Endothelial cell of umbilical vein (primary cell): ENCODE data around the gene NR2F2. TPM values are rescaled to one million over a fixed set of nuclear protein-coding genes. Genes with fewer than 3 reads are reported as not detected.

Experiments used
- BruUV-seq: library from RNA; stranded (reverse); fragments of 400-500 nt; replicated peaks from 2 replicates; lab custom pipeline; 2021; lab: Mats Ljungman, UMichigan
- CTCF ChIA-PET: fragments of 300-600, 350-600 bp; sonication (Branson Sonifier 250); formaldehyde crosslinking; loops from one replicate; lab custom pipeline; 2021; ENCODE audit warnings: antibody characterized with exemption, inconsistent platforms; lab: Charles Lee
- POLR2A ChIA-PET: fragments of 300-600, 350-600 bp; sonication (Branson Sonifier 250); formaldehyde crosslinking; loops from one replicate; lab custom pipeline; 2021; ENCODE audit warnings: antibody characterized with exemption, inconsistent platforms; lab: Charles Lee
- DNase-seq: peaks from one replicate; pipeline ENCODE4 v3.0.0-alpha.2; 2011; ENCODE audit warnings: low read depth, low spot score
- FAIRE-seq: peaks from 2 replicates; lab custom pipeline; 2011; peaks lifted over from hg19 to GRCh38; lab: Jason Lieb, UNC
- H2AFZ ChIP-seq: 2 replicates; pipeline ENCODE4 v1.6.0; 2012; ENCODE audit warnings: low read depth, low read length, control low read depth, inconsistent platforms
- H3K27ac ChIP-seq: 2 replicates; pipeline ENCODE4 v1.5.1; 2011; ENCODE audit warnings: low read depth, mild to moderate bottlenecking, control low read depth, low read length, moderate library complexity; ENCODE audit not compliant: insufficient read depth
- H3K27me3 ChIP-seq, 2 experiments: 2 replicates each; pipeline versions ENCODE4 v1.6.0 to v1.6.1; 2011; ENCODE audit warnings: low read length in 2 of 2, mixed read lengths in 1 of 2; ENCODE audit not compliant: control insufficient read depth in 2 of 2, insufficient read depth in 2 of 2
- H3K36me3 ChIP-seq, 2 experiments: 2 replicates in 1 of 2; 3 replicates in 1 of 2; pipeline ENCODE4 v1.5.1; 2011; ENCODE audit warnings: low read length in 2 of 2, mild to moderate bottlenecking in 1 of 2, moderate library complexity in 1 of 2; ENCODE audit not compliant: control insufficient read depth in 2 of 2, insufficient read depth in 2 of 2; ENCODE audit errors: extremely low read depth in 1 of 2
- H3K4me1 ChIP-seq: 3 replicates; pipeline ENCODE4 v1.5.1; 2011; ENCODE audit warnings: mild to moderate bottlenecking, low read length; ENCODE audit not compliant: control insufficient read depth, insufficient read depth; ENCODE audit errors: extremely low read depth
- H3K4me2 ChIP-seq: 2 replicates; pipeline ENCODE4 v1.6.1; 2011; ENCODE audit warnings: low read length, control low read depth, mixed read lengths; ENCODE audit not compliant: insufficient read depth
- H3K4me3 ChIP-seq, 3 experiments: fragments of 200-600 bp in 1 of 3; sonication (generic), shearing (Covaris generic) in 1 of 3; replicated peaks in 1 of 3; 2 replicates each; pipeline ENCODE4 v1.5.1; 2011 to 2016; ENCODE audit warnings: control low read depth in 3 of 3, low read length in 3 of 3, mild to moderate bottlenecking in 2 of 3, inconsistent platforms in 1 of 3, low read depth in 1 of 3, moderate library complexity in 1 of 3; ENCODE audit not compliant: insufficient read depth in 1 of 3
- H3K79me2 ChIP-seq: 2 replicates; pipeline ENCODE4 v1.6.0; 2012; ENCODE audit warnings: low read length, inconsistent platforms; ENCODE audit not compliant: control insufficient read depth, insufficient read depth
- H3K9ac ChIP-seq: replicated peaks from 2 replicates; pipeline ENCODE3; 2011; ENCODE audit warnings: low read length, control low read depth; ENCODE audit not compliant: insufficient read depth; ENCODE audit errors: extremely low read depth
- H3K9me1 ChIP-seq: replicated peaks from 3 replicates; pipeline ENCODE4 v1.6.0; 2011; ENCODE audit warnings: mild to moderate bottlenecking, low read length; ENCODE audit not compliant: control insufficient read depth, insufficient read depth; ENCODE audit errors: extremely low read depth
- H3K9me3 ChIP-seq: replicated peaks from 2 replicates; pipeline ENCODE4 v1.5.1; 2012; ENCODE audit warnings: low read length, inconsistent platforms; ENCODE audit not compliant: control insufficient read depth, insufficient read depth
- H4K20me1 ChIP-seq: replicated peaks from 2 replicates; pipeline ENCODE3; 2011; ENCODE audit warnings: mild to moderate bottlenecking, low read length; ENCODE audit not compliant: control insufficient read depth, insufficient read depth; ENCODE audit errors: extremely low read depth
- CTCF ChIP-seq, 2 donors: IDR thresholded peaks; 1 replicate in 1 of 2; 2 replicates in 1 of 2; pipeline ENCODE4 v1.5.1; 2011; ENCODE audit warnings: low read length in 2 of 2, mild to moderate bottlenecking in 2 of 2, moderate library complexity in 2 of 2, control low read depth in 1 of 2, inconsistent platforms in 1 of 2, low read depth in 1 of 2; ENCODE audit not compliant: insufficient read depth in 1 of 2; ENCODE audit errors: extremely low read depth in 1 of 2
- EZH2 ChIP-seq: IDR thresholded peaks from 2 replicates; pipeline ENCODE4 v1.6.1; 2012; ENCODE audit warnings: borderline replicate concordance, low read depth, mild to moderate bottlenecking, moderate library complexity, low read length, inconsistent platforms; ENCODE audit not compliant: severe bottlenecking
- FOS ChIP-seq: IDR thresholded peaks from 2 replicates; pipeline ENCODE4 v1.6.1; 2011; ENCODE audit warnings: mild to moderate bottlenecking, low read length, moderate library complexity, borderline replicate concordance; ENCODE audit not compliant: insufficient read depth
- GATA2 ChIP-seq: IDR thresholded peaks from 2 replicates; pipeline ENCODE4 v1.7.0; 2011; ENCODE audit warnings: low read depth, mild to moderate bottlenecking, moderate library complexity, mixed read lengths, low read length; ENCODE audit not compliant: insufficient read length, insufficient read depth
- JUN ChIP-seq: IDR thresholded peaks from 2 replicates; pipeline ENCODE4 v1.6.1; 2011; ENCODE audit warnings: borderline replicate concordance, low read depth; ENCODE audit not compliant: insufficient read length, insufficient read depth
- MAX ChIP-seq: IDR thresholded peaks from 2 replicates; pipeline ENCODE4 v1.6.1; 2011; ENCODE audit not compliant: insufficient read depth, insufficient read length
- MYC ChIP-seq: IDR thresholded peaks from one replicate; pipeline ENCODE4 v1.6.1; 2011; ENCODE audit warnings: mild to moderate bottlenecking, low read depth, low read length
- POLR2A ChIP-seq: IDR thresholded peaks from 2 replicates; pipeline ENCODE4 v1.6.1; 2012; ENCODE audit warnings: low read depth, mild to moderate bottlenecking, control low read depth, low read length
- POLR2AphosphoS5 ChIP-seq: IDR thresholded peaks from 2 replicates; pipeline ENCODE4 v1.6.1; 2012; ENCODE audit warnings: low read depth, mild to moderate bottlenecking, control low read depth, low read length, moderate library complexity; ENCODE audit not compliant: insufficient read depth
- dilution Hi-C: fragments of 300-500 bp; cut with MboI; formaldehyde crosslinking; loops from one replicate; pipeline ENCODE4 v1.15.0; 2019; ENCODE audit warnings: low sequenced_read_pairs; ENCODE audit not compliant: extremely low pct_ligation_motif_present
- intact Hi-C: fragments of 100-400 bp; cut with micrococcal nuclease; formaldehyde crosslinking; loops from one replicate; pipeline ENCODE4 v1.10.0; 2022
- polyA plus RNA-seq, 4 experiments: library from polyadenylated mRNA; depleted of rRNA in 3 of 4; stranded (reverse) in 3 of 4; unstranded in 1 of 4; fragments of >200 nt; gene quantifications; 2 replicates each; pipeline versions ENCODE4 v1.2.1 to v1.2.3, GENCODE V29; 2011 to 2012; ENCODE audit warnings: missing spikeins in 1 of 4
- total RNA-seq: library from RNA; stranded (reverse); gene quantifications from 2 replicates; pipeline ENCODE4 v1.2.3, GENCODE V29; 2021

The NR2F2 gene
- total and polyA plus RNA-seq, 2 donors (not counting 3 experiments of a cell fraction or from before 2014, with no cell fraction given), result 105 to 182 TPM

GRCh38 chr15:96296264-96296663, 34.2 kb upstream of the NR2F2 start:
- BruUV-seq, result no TSS peak
- H3K9me1 ChIP-seq, result no peaks in the 10 kb centered on the region
- H3K9ac ChIP-seq, result no peak overlapping the region
- FAIRE-seq (no peak), DNase-seq (no peak)
- no peak overlapping the region for H3K4me3 ChIP-seq
- H3K4me1 ChIP-seq, result no peaks in the 10 kb centered on the region
- no peaks in the 10 kb centered on the region for H3K79me2 ChIP-seq
- no peaks in the 10 kb centered on the region for H4K20me1 ChIP-seq
- no peak overlapping the region for H3K4me2 ChIP-seq
- intact Hi-C loops, result no loop called here
- no peaks in the 10 kb centered on the region for H3K36me3 ChIP-seq
- H3K27me3 ChIP-seq, result no peaks in the 10 kb centered on the region
- dilution Hi-C loops, result no loop called here
- CTCF ChIA-PET, result interaction anchor here (0.7 to 1.1 kb wide), 2 partner anchors 27 to 1119 kb away, joined by 3 to 4 read pairs; no protein-coding TSS in a partner anchor
- TF ChIP-seq POLR2AphosphoS5 (no peak), FOS (no peak), MAX (no peak), EZH2 (no peak)
- H3K27ac ChIP-seq, result no peak overlapping the region
- no peaks in the 10 kb centered on the region for H3K9me3 ChIP-seq
- POLR2A ChIA-PET, result no interaction called here
- H2AFZ ChIP-seq, result no peak overlapping the region

GRCh38 chr15:96297783-96298182, 32.7 kb upstream of the NR2F2 start:
- Histone ChIP-seq H3K9me3 (no peaks in the 10 kb centered on the region), H3K79me2 (no peaks in the 10 kb centered on the region), H3K9me1 (no peaks in the 10 kb centered on the region), H3K36me3 (no peaks in the 10 kb centered on the region), H3K27me3 (no peaks in the 10 kb centered on the region), H3K4me2 (no peak overlapping the region), H3K9ac (no peak overlapping the region), H4K20me1 (no peaks in the 10 kb centered on the region), H3K4me3 (no peak overlapping the region), H2AFZ (no peak overlapping the region), H3K27ac (no peak overlapping the region), H3K4me1 (no peaks in the 10 kb centered on the region)
- ChIA-PET POLR2A (no interaction called here), CTCF (no interaction called here)
- BruUV-seq, result no TSS peak
- intact Hi-C loops, result no loop called here
- dilution Hi-C loops, result no loop called here
- no peak for FAIRE-seq
- no peak for DNase-seq
- no peak for TF ChIP-seq POLR2AphosphoS5
- no peak for TF ChIP-seq POLR2A
- no peak for TF ChIP-seq EZH2
- no peak for TF ChIP-seq JUN
- TF ChIP-seq CTCF (IDR thresholded peaks at IDR 0.05; ENCODE audit: extremely low read depth in 1 of 2, insufficient read depth in 1 of 2, low read depth in 1 of 2, low read length in 2 of 2), result no peak
- no peak for TF ChIP-seq FOS
- no peak for TF ChIP-seq MAX
- TF ChIP-seq MYC, result no peak
- TF ChIP-seq GATA2, result no peak
